H1 (cell line): Measurements from ENCODE around the gene RPS27. TPM values are rescaled to one million over a fixed set of nuclear protein-coding genes. Genes with fewer than 3 reads are reported as not detected.

Experiments used
- CEBPB ChIP-seq: IDR thresholded peaks from 2 replicates; pipeline ENCODE4 v1.6.1; 2012; ENCODE audit warnings: low read depth, low read length
- EGR1 ChIP-seq: IDR thresholded peaks from 2 replicates; pipeline ENCODE4 v1.6.1; 2011; ENCODE audit warnings: low read depth, low read length, borderline replicate concordance
- FOSL1 ChIP-seq: IDR thresholded peaks from 2 replicates; pipeline ENCODE4 v1.6.1; 2011; ENCODE audit warnings: mild to moderate bottlenecking, low read depth, low read length, moderate library complexity; ENCODE audit not compliant: insufficient read depth
- HDAC2 ChIP-seq, 2 experiments: fragments of 300-600 bp in 1 of 2; sonication (generic) in 1 of 2; IDR thresholded peaks; 2 replicates each; pipeline ENCODE4 v1.6.1; 2011 to 2012; ENCODE audit warnings: low read depth in 2 of 2, low read length in 2 of 2, mild to moderate bottlenecking in 2 of 2, moderate library complexity in 2 of 2, borderline replicate concordance in 1 of 2, inconsistent platforms in 1 of 2
- JUN ChIP-seq: IDR thresholded peaks from 2 replicates; pipeline ENCODE4 v1.6.1; 2011; ENCODE audit warnings: low read depth, mild to moderate bottlenecking, improper control_type of control experiment, low read length
- USF2 ChIP-seq: IDR thresholded peaks from 2 replicates; pipeline ENCODE4 v1.6.1; 2011; ENCODE audit warnings: low read length, improper control_type of control experiment
- polyA plus RNA-seq, 7 experiments: library from polyadenylated mRNA; depleted of rRNA in 3 of 7; stranded (reverse) in 5 of 7; unstranded in 2 of 7; fragments of >200 nt in 5 of 7; fragments of 200-250 nt in 2 of 7; gene quantifications; 1 replicate in 5 of 7; 2 replicates in 1 of 7; 4 replicates in 1 of 7; pipeline versions ENCODE4 v1.2.1 to v1.2.3, GENCODE V29; 2011 to 2013; ENCODE audit warnings: missing spikeins in 2 of 7, mixed read lengths in 2 of 7
- total RNA-seq: library from RNA; stranded (reverse); fragmentation: NEBNext Ultra II Directional; extraction: Animal tissue kit (Norgen Biotek cat#: 25700); gene quantifications from 2 replicates; pipeline ENCODE4 v1.2.1, GENCODE V29; 2021

The RPS27 gene
- total and polyA plus RNA-seq, 2 of the 8 experiments (the other 6 are each of a cell fraction or from before 2014, with no cell fraction given): 1,810 to 3,155 TPM

- TF ChIP-seq USF2 (no peak), FOSL1 (no peak), CEBPB (no peak), JUN (no peak), EGR1 (no peak), HDAC2 (IDR thresholded peaks at IDR 0.05; ENCODE audit: borderline replicate concordance in 1 of 2, low read depth in 2 of 2, low read length in 2 of 2) (no peak)
- TF ChIP-seq, all 59 proteins: peak for 0
Observed at GRCh38 chr1:154014154-154014907, 23.8 kb downstream of the RPS27 start (continued).
